HepG2 (cell line): ENCODE results near the gene FMNL1. TPM values are rescaled to one million over a fixed set of nuclear protein-coding genes. Genes with fewer than 3 reads are reported as not detected.
A peak's percentile ranks its signal among the peaks of the same experiment; 100 is the strongest.

Experiments
- ASH2L ChIP-seq: fragments of 300-600, 200-600 bp; sonication (generic); IDR thresholded peaks from 2 replicates; pipeline ENCODE4 v1.7.0; 2017; ENCODE audit warnings: low read depth, mild to moderate bottlenecking, moderate library complexity, mixed read lengths, low read length; ENCODE audit not compliant: insufficient read length
- EHMT2 ChIP-seq: fragments of 200-600 bp; sonication (generic); IDR thresholded peaks from 2 replicates; pipeline ENCODE4 v1.7.0; 2017; ENCODE audit warnings: antibody characterized with exemption, low read depth, low read length, borderline replicate concordance
- FOSL2 ChIP-seq: sonication (generic); formaldehyde crosslinking; IDR thresholded peaks from 2 replicates; pipeline ENCODE4 v1.4.0; 2020; ENCODE audit warnings: missing genetic modification reagents
- FOXK2 ChIP-seq: fragments of 450-650 bp; IDR thresholded peaks from 2 replicates; pipeline ENCODE4 v1.6.1; 2016
- GATAD2A ChIP-seq: IDR thresholded peaks from 2 replicates; pipeline ENCODE4 v1.6.1; 2016
- GFI1 ChIP-seq: sonication (generic); formaldehyde crosslinking; IDR thresholded peaks from 2 replicates; pipeline ENCODE4 v1.5.0; 2020; ENCODE audit warnings: missing genetic modification reagents, mild to moderate bottlenecking, borderline replicate concordance
- JUN ChIP-seq: sonication (generic); formaldehyde crosslinking; IDR thresholded peaks from 2 replicates; pipeline ENCODE4 v1.4.0; 2020; ENCODE audit warnings: mild to moderate bottlenecking, missing genetic modification reagents
- KDM5A ChIP-seq: fragments of 200-600 bp; sonication (generic); IDR thresholded peaks from 2 replicates; pipeline ENCODE4 v1.7.0; 2018; ENCODE audit warnings: antibody characterized with exemption, mild to moderate bottlenecking, low read length, borderline replicate concordance
- PAXIP1 ChIP-seq: sonication (generic); formaldehyde crosslinking; conservative IDR thresholded peaks from 2 replicates; pipeline ENCODE4 v1.4.0; 2020; ENCODE audit warnings: mild to moderate bottlenecking, missing genetic modification reagents, moderate library complexity
- RCOR2 ChIP-seq: IDR thresholded peaks from 2 replicates; pipeline ENCODE4 v1.6.1; 2016; ENCODE audit warnings: missing biosample characterization, missing genetic modification reagents
- SOX6 ChIP-seq, 2 experiments: fragments of 450-650 bp in 1 of 2; sonication (generic) in 1 of 2; formaldehyde crosslinking in 1 of 2; IDR thresholded peaks; 2 replicates each; pipeline versions ENCODE4 v1.4.0 to v1.6.1; 2017 to 2020; ENCODE audit warnings: antibody characterized with exemption in 1 of 2, mild to moderate bottlenecking in 1 of 2, missing genetic modification reagents in 1 of 2
- TEAD2 ChIP-seq: sonication (generic); formaldehyde crosslinking; IDR thresholded peaks from 2 replicates; pipeline ENCODE4 v1.9.0; 2021; ENCODE audit warnings: missing genetic modification reagents
- ZNF567 ChIP-seq: sonication (generic); formaldehyde crosslinking; IDR thresholded peaks from 2 replicates; pipeline ENCODE4 v1.8.1; 2023; ENCODE audit warnings: mild to moderate bottlenecking, missing genetic modification reagents, borderline replicate concordance
- ZNF605 ChIP-seq: sonication (generic); formaldehyde crosslinking; IDR thresholded peaks from 2 replicates; pipeline ENCODE4 v1.8.0; 2022; ENCODE audit warnings: mild to moderate bottlenecking, missing genetic modification reagents
- ZNF768 ChIP-seq: sonication (generic); formaldehyde crosslinking; IDR thresholded peaks from 2 replicates; pipeline ENCODE4 v1.4.0; 2020; ENCODE audit warnings: missing genetic modification reagents
- polyA plus RNA-seq, 8 experiments: library from polyadenylated mRNA; depleted of rRNA in 3 of 8; stranded (reverse) in 7 of 8; unstranded in 1 of 8; fragments of >200 nt; fragmentation: Illumina TruSeq in 4 of 8; extraction: Trizol in 4 of 8; gene quantifications; 2 replicates each; pipeline versions ENCODE4 v1.2.1 to v1.2.3, GENCODE V29; 2011 to 2016; ENCODE audit warnings: low read depth in 4 of 8, missing spikeins in 1 of 8, mixed read lengths in 1 of 8; ENCODE audit not compliant: insufficient read depth in 1 of 8
- total RNA-seq, 5 experiments: library from RNA; depleted of rRNA; stranded (reverse); fragments of >200 nt; fragmentation: Illumina TruSeq; extraction: Trizol; gene quantifications; 2 replicates each; pipeline ENCODE4 v1.2.3, GENCODE V29; 2016; ENCODE audit warnings: low read depth in 1 of 5
- TF ChIP-seq, protein P1 (sequence below): fragments of 450-650 bp; IDR thresholded peaks from 2 replicates; pipeline ENCODE4 v1.6.1; 2016
- TF ChIP-seq, protein P2 (sequence below): IDR thresholded peaks from 2 replicates; pipeline ENCODE4 v1.6.1; 2012; ENCODE audit warnings: inconsistent platforms
- TF ChIP-seq, protein P3 (sequence below): IDR thresholded peaks from 2 replicates; pipeline ENCODE4 v1.4.0; 2020; ENCODE audit warnings: mild to moderate bottlenecking, missing genetic modification reagents

The FMNL1 gene
- total and polyA plus RNA-seq, 2 of the 13 experiments (the other 11 are each of a cell fraction or from before 2014, with no cell fraction given), result 0.53 to 0.70 TPM

- 0 out of 2 replicates have a peak, but pooled peaks have one; percentile 20 for TF ChIP-seq RCOR2 (CRISPR knock-in tag)
- peak; percentile 72 for TF ChIP-seq PAXIP1 (CRISPR knock-in tag)
- peak; percentile 52 for TF ChIP-seq ZNF605 (CRISPR knock-in tag)
- TF ChIP-seq ZNF768 (CRISPR knock-in tag), result peak; percentile 33; the same call in 1 of the 2 replicates
- TF ChIP-seq FOSL2 (CRISPR knock-in tag), result peak; percentile 95
- TF ChIP-seq, protein P1, sequence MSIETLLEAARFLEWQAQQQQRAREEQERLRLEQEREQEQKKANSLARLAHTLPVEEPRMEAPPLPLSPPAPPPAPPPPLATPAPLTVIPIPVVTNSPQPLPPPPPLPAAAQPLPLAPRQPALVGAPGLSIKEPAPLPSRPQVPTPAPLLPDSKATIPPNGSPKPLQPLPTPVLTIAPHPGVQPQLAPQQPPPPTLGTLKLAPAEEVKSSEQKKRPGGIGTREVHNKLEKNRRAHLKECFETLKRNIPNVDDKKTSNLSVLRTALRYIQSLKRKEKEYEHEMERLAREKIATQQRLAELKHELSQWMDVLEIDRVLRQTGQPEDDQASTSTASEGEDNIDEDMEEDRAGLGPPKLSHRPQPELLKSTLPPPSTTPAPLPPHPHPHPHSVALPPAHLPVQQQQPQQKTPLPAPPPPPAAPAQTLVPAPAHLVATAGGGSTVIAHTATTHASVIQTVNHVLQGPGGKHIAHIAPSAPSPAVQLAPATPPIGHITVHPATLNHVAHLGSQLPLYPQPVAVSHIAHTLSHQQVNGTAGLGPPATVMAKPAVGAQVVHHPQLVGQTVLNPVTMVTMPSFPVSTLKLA, result peak; percentile 40; the same call in 1 of the 2 replicates
- 0 out of 2 replicates have a peak, but pooled peaks have one; percentile 27 for TF ChIP-seq EHMT2
- peak; percentile 85; the same call in 1 of the 2 replicates for TF ChIP-seq GFI1 (CRISPR knock-in tag)
- no peak; the same call in 1 of the 2 replicates for TF ChIP-seq GATAD2A (CRISPR knock-in tag)
- peak; percentile 23 for TF ChIP-seq ASH2L
- TF ChIP-seq JUN (CRISPR knock-in tag), result peak; percentile 56; the same call in 1 of the 2 replicates
- TF ChIP-seq, protein P2, sequence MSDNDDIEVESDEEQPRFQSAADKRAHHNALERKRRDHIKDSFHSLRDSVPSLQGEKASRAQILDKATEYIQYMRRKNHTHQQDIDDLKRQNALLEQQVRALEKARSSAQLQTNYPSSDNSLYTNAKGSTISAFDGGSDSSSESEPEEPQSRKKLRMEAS, result peak; percentile 83
- 0 out of 2 replicates have a peak, but pooled peaks have one; percentile 71 for TF ChIP-seq ZNF567 (CRISPR knock-in tag)
- TF ChIP-seq KDM5A, result no peak
- TF ChIP-seq, protein P3, sequence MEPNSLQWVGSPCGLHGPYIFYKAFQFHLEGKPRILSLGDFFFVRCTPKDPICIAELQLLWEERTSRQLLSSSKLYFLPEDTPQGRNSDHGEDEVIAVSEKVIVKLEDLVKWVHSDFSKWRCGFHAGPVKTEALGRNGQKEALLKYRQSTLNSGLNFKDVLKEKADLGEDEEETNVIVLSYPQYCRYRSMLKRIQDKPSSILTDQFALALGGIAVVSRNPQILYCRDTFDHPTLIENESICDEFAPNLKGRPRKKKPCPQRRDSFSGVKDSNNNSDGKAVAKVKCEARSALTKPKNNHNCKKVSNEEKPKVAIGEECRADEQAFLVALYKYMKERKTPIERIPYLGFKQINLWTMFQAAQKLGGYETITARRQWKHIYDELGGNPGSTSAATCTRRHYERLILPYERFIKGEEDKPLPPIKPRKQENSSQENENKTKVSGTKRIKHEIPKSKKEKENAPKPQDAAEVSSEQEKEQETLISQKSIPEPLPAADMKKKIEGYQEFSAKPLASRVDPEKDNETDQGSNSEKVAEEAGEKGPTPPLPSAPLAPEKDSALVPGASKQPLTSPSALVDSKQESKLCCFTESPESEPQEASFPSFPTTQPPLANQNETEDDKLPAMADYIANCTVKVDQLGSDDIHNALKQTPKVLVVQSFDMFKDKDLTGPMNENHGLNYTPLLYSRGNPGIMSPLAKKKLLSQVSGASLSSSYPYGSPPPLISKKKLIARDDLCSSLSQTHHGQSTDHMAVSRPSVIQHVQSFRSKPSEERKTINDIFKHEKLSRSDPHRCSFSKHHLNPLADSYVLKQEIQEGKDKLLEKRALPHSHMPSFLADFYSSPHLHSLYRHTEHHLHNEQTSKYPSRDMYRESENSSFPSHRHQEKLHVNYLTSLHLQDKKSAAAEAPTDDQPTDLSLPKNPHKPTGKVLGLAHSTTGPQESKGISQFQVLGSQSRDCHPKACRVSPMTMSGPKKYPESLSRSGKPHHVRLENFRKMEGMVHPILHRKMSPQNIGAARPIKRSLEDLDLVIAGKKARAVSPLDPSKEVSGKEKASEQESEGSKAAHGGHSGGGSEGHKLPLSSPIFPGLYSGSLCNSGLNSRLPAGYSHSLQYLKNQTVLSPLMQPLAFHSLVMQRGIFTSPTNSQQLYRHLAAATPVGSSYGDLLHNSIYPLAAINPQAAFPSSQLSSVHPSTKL, result peak; percentile 64
- TF ChIP-seq FOXK2, result no peak
- no peak for TF ChIP-seq TEAD2 (CRISPR knock-in tag)
- TF ChIP-seq SOX6 (IDR thresholded peaks at IDR 0.05), result no peak
- 0 out of 2 replicates have a peak, but pooled peaks have one; percentile 38 for TF ChIP-seq SOX6 (CRISPR knock-in tag; IDR thresholded peaks at IDR 0.05)
Measured at GRCh38 chr17:45293413-45294211, 71.9 kb downstream of the FMNL1 start (continued).
